Fibroblast of the aortic adventitia (primary cell): ENCODE measurements around the gene REEP3. TPM values are rescaled to one million over a fixed set of nuclear protein-coding genes. Genes with fewer than 3 reads are reported as not detected.

Experiments used
- DNase-seq: peaks from one replicate; pipeline ENCODE4 v3.0.0-alpha.2; 2010; ENCODE audit warnings: low read depth
- H3K4me3 ChIP-seq: 2 replicates; pipeline ENCODE4 v1.5.1; 2011; ENCODE audit warnings: low read depth, mild to moderate bottlenecking, control low read depth, low read length, moderate library complexity
- total RNA-seq: library from RNA; depleted of rRNA; stranded (reverse); fragments of >200 nt; gene quantifications from 2 replicates; pipeline ENCODE4 v1.2.3, GENCODE V29; 2012; ENCODE audit warnings: low replicate concordance
- TF ChIP-seq, protein P1 (sequence below): IDR thresholded peaks from 2 replicates; pipeline ENCODE4 v1.5.1; 2011; ENCODE audit warnings: mild to moderate bottlenecking, low read length, control low read depth, inconsistent platforms; ENCODE audit not compliant: insufficient read depth

The REEP3 gene
- total RNA-seq, 1 donor: 95.1 TPM

DNA sequence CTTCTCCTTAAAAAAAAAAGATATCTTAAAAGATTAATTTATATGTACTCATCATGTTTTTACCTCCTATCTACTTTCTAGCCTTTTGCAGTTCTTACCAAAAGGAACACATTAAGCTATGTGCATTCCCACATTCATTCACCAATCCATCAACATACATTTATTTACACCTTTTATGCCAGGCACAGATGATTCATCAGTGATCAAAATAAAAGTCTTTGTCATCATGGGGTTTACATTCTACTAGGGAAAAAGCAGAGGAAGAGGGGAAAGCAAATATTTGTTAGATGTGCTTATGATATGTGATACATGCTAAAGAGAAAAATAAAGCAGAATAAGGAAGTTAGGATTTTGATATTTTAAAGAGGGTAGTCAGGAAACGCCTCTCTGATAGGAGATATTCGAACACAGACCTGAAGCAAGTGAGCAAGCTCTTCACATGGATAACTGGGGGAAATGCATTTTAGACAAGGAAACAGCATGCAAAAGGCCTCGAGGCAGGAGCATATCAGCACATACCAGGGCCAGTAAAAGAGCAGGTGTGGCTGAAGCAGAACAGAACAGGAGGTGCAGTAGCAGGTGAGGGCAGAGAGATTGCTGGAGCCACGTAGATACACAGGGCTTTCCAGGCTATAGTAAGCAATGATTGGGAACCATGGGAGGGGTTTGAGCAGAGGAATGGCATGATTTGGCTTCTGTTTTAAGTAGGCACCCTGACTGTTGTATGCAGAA lies 67.4 kb downstream of the REEP3 start:
- TF ChIP-seq, protein P1, sequence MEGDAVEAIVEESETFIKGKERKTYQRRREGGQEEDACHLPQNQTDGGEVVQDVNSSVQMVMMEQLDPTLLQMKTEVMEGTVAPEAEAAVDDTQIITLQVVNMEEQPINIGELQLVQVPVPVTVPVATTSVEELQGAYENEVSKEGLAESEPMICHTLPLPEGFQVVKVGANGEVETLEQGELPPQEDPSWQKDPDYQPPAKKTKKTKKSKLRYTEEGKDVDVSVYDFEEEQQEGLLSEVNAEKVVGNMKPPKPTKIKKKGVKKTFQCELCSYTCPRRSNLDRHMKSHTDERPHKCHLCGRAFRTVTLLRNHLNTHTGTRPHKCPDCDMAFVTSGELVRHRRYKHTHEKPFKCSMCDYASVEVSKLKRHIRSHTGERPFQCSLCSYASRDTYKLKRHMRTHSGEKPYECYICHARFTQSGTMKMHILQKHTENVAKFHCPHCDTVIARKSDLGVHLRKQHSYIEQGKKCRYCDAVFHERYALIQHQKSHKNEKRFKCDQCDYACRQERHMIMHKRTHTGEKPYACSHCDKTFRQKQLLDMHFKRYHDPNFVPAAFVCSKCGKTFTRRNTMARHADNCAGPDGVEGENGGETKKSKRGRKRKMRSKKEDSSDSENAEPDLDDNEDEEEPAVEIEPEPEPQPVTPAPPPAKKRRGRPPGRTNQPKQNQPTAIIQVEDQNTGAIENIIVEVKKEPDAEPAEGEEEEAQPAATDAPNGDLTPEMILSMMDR: no peak

DNA sequence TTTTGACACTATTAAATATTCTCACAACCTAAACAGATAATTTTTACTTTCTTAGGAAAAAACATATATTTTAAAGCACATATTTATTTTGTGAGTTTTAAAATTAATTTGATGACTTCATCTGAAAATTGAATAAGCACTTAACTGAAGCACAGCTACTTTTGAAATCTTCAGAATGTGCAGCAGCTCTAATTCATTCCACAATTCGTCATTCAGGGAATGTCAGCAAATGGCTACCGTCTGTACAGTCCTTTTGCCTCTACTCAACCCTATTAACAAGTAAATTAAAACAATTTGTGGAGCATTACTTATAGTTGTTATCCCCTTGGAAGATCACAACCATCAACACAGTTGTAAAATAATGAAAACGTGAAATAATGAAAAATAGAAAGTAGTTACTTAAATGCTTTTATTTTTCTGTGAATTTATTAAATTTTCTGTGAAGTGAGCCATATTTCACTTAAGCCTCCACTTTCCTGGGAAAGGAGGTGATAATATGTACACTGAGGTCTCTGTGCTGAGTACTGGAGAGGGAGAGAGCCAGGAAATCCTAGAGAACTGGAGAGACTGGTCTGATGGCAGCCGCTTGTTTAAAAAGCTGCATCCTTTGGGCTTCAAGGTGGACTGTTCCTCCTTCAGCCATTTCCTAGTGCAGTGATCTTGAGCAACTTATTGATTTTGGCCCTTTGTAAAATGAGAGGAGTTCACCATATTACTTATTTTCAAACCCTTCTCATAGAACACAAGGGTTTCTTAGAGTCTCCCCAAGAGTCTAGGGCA lies 70.6 kb downstream of the REEP3 start:
- no peak overlapping the region for H3K4me3 ChIP-seq
- DNase-seq: no peak
- TF ChIP-seq, protein P1: no peak

More for the DNA sequence above, 67.4 kb downstream of the REEP3 start:
- no peak for DNase-seq
- no peak overlapping the region for H3K4me3 ChIP-seq

DNA sequence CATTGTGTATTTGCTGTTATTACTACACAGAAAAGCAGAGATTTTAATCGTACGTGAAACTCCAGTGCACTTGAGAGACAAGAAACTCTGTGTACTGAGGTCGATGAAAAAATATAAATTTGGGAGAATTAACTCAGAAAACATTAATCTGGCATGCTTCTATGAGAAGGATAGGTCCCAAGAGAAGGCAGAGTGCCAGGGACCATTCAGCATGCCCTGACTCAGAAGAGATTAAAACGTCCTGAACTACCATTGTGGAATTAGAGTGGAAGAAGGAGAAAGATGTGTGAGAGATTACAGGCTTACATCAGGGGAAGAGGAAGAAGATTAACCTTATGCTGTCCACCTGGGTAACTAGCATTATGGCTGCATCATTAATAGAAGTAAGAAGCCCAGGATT lies 72.4 kb downstream of the REEP3 start:
- peak; percentile 85 for DNase-seq

DNA sequence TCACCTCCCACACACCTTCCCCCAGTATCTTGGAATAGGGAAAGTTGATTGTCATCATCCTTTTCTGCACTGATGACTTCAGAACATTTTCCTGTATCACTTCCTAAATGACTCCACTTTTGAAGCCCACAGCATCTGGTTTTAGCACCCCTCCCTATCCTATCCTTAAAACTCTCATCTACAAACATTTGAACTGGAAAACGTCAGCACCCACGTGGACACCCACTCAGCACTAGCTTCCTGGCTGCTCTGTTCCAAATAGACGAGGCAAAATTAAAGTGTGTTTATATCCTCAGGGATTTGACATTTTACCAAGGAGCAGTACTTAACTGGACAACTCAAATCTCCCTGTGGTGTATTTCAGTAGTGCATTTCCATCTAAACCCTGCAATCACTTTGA lies 73.9 kb downstream of the REEP3 start:
- peak; percentile 15 for DNase-seq
- H3K4me3 ChIP-seq: no peak overlapping the region
- TF ChIP-seq, protein P1: no peak

More for the DNA sequence above, 72.4 kb downstream of the REEP3 start:
- H3K4me3 ChIP-seq: no peak overlapping the region
- TF ChIP-seq, protein P1: no peak

DNA sequence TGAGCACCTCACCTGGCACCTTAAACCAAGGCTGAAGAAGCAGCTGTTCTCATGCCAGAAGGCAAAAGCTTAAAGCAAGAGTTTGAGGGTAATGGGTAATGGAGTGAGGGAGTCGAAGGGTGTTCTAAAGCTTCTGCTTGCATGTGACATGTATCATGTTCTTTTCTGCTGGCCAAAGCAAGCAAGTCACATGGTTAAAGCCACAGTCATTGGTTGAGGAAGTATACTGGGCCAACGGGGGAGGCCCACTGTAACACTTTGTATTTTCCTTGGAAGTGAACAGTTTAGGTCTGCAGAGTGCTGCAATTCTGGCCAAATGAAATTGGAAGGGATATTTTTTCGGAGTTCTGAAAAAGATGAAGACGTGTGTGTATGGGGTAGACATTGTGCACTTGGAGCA lies 75.7 kb downstream of the REEP3 start:
- H3K4me3 ChIP-seq: no peak overlapping the region
- DNase-seq: no peak
- TF ChIP-seq, protein P1: no peak

DNA sequence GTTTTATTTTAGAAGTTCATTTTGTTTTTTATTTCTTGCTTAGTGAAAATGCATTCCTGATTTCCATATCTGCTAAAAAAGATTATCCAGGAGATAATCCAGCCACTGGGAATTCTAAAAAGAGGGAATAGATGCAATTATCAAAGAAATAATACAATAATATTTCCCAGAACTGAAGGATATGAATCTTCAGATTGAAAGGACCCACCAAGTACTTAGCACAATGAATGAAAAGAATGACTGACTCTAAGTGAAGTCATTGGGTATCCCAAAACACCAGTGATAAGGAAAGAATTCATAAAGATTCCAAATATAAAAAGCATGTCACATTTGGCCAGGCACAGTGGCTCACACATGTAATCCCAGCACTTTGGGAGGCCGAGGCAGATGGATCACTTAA lies 79.3 kb downstream of the REEP3 start:
- H3K4me3 ChIP-seq: no peak overlapping the region
- no peak for DNase-seq
- TF ChIP-seq, protein P1: no peak
